ENCODE results near the gene GMNC.

DNA sequence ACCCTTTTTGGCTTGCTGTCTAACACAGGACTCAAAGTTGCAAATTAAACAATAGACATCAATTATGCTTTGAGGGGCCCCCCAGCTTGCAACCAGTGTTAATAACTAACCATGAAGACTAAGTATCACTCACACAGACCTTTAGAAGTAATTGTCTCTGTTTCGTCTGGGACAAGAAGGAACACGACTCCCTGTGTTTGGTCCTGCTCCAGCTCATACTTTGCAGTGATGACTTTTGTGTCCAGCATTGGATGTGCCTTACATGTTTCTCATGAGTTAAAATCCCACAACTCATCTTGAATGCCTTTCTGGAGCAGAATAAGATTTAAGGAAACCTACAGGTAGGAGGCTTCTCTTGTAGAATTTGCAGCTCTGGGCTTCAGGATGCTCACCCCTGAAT, 53.1 kb downstream of the GMNC start:
- TF ChIP-seq EZH2 (IDR thresholded peaks at IDR 0.05; ENCODE audit: insufficient read depth, poor library complexity, severe bottlenecking) (no peak), EZH2phosphoT487 (IDR thresholded peaks at IDR 0.05; ENCODE audit: insufficient read depth, low read depth) (no peak)

All from GM23248 (cell line).